Activated CD4-positive, CD25-positive, alpha-beta regulatory T cell (primary cell): Measurements from ENCODE around the gene LRRC18.

Experiments
- DNase-seq, 4 experiments: peaks; one replicate each; lab custom pipeline; 2025; lab: John Stamatoyannopoulos, UW

The LRRC18 gene

DNA sequence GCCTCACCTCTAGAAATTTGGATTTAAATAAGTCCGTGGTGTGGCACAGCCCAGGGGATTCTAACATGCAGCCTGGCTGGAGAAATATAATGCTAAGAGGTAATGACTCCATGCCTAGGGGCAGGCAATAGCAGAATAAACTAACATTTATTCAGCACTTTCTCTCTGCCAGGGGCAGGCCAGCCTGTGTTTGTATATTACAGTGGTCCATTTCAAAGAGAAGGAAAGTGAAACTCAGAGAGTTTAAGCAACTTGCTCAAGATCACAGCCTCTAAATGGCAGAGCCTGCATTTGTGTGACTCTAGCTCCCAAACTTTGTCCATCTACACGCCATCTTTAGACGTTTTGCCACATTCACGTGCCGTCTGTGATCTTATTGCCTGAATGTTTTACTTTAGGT, 6.7 kb upstream of the LRRC18 start:
- no peak for DNase-seq

DNA sequence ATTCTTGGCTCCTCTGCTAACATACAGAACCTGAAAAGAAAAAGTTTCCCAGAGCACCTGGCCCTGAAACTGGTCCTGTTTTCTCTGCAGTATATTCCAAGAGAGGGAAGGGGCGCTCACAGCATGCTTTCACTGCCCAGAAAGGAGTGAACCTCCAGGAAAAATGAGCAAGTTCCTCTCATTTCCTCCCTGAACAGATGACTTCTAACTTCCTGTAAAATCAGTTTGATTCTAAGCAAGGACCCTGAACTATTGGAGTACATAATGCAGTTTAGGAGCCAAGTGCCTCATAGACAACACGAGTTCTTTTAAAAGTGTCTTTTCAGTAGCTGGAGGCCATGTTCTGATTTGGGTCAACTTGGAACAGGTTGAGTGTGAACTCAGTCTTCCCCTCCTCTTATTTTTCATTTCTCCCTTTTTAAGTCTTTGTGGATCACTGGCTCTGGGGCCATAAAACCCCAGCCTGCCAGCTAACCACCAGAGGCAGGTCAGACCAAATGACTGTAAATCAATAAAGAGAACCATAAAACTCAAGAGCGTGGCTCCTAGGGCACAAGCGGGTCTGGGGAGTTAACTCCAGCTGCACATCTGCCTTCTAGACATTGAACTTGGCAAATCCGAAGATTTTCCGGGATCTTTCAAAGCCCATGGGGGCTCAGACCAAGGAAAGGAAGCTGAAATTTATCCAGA, 5.9 kb upstream of the LRRC18 start:
- DNase-seq = no peak

DNA sequence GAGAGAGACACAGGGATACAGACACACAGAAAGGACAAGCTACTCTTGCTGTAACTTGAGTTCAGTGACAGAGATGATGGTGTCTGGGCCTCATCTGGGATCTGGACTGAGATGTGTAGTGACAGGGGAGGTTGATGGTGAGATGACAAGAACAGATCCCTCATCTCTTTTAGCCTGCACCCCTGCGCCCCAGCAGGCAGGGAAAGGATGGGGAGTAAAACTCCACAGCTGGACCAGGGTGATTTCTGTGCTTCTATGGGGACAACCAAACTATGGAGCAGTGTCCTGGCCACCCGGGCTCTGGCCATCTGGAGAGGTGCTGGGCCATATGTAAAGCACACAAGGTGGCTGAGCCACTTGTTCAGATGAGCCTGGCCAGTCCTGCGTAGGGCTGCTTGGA, 4.5 kb upstream of the LRRC18 start:
- no peak for DNase-seq

DNA sequence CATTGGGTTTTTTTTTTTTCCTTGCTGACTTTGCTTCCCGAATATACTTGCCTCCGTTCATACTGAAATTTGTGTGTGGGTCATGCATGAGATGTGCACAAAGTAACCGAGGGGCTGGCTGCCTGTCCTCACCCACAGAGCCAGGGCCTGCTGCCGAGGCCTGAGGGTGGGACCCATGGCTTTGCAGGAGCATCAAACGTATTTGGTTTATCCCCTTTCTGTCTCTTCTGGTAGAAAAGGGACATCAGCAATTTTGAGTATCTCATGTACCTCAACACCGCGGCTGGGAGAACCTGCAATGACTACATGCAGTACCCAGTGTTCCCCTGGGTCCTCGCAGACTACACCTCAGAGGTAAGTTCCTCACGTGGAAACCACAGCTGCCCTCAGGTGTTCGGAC, 3.5 kb upstream of the LRRC18 start:
- DNase-seq = no peak

DNA sequence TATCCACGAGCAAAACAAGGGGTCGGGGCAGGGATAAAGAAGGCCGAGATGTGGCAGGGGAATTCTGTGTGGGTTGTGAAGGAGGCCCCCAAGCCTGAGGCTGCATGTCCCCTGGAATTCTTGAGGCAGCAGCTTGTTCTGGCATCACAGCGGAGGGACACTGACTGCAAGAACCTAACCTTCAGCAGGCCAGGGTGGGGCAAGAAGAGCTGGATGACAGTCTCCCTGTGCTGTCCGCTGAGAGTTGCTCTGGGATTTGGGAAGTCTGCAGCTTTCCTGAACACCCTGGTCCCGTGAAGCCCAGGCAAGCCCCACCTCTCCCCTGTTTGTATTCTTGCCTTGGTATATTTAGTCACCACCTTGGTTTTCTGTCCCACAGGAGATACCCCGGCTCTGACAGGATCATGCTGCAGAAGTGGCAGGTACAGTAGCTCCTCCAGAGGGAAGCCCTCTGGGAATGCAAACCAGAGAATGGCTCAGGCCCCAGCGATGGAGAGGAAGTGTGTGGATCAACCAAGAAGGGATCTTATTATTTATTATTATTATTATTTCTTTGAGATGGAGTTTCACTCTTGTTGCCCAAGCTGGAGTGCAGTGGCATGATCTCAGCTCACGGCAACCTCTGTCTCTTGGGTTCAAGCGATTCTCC, 1.9 kb upstream of the LRRC18 start:
- no peak for DNase-seq

DNA sequence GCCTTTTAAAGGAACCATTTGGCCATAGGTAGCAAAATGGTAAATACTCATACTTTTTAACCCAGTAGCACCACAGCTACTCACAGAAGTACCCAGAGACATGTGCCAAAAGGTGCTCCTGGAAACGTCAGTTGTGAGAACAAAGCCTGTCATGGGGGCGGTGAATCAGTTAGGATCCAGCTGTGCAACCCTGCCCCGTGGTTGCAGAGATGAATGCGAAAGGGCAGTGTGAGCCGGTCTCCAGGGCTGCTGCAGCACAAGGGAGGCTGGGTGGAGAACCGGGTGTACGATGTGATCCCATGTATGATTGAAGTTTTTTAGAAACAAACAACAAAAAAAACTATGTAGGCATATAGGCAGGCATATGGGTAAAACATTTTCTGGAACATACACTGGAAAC, 1.3 kb upstream of the LRRC18 start:
- DNase-seq = no peak

DNA sequence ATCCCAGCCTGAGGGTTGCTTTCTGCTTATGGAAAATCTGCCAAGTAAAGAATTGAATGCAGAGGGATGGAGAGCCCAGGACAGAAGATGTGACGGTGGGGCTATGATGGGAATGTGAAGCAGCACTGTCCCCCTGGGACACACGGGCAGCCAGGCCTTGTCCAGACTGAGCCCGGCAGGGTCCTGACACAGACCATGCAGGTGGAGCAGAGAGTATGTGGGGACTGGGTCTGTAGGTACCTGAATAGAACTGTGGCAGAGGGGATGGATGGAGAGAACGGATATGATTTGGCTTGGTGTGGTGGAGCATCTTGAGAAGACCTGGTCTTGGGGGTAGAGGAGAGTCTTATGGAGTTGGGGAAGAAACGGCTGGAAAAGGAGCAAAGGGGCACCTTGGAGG, 732 bp upstream of the LRRC18 start:
- no peak for DNase-seq

DNA sequence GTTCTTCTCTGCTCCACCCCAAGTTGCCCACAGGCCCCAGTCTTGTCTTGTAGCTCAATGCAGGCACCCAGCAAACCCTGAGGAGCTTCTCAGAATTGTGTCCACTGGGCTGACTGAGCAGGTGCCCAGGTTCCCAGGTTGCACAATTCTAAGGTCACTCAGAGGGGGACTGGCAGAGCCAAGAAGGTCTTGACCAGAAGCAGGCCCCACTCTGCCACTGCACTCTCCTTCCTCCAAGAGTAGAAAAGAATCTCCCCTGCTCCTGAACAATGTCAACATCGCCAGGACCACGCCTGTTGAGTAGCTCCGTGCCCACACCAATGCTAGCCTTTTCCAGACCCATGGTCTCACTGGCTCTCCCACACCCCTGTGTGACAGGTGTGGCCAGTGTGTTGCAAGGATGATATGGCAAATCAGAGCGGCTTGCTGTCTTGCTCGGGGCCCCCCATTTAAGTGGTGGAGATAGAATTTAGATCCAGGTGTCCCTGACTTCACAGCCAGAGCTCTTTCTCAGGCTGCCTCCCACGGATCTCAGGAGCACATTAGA, 577 bp downstream of the LRRC18 start:
- no peak for DNase-seq

DNA sequence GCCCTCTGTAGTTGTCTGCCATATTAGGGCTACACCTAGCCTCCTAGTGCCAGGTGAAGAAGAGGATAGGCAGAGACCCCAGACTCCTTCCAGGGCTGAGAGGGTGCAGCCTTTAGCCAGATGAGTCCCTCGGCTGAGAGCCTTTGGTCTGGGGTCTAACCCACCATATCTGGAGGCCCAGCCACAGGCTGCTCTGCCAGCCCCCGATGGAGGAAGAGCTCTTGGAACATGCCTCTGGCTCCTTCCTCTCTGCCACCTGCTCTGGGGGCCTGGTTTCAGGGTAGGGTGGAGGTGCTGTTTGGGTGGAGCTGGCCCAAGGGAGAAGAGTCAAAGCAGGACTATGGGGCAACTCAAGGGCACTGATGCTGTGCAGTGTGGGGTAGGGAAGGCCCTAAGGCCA, 1.4 kb downstream of the LRRC18 start:
- DNase-seq = no peak

DNA sequence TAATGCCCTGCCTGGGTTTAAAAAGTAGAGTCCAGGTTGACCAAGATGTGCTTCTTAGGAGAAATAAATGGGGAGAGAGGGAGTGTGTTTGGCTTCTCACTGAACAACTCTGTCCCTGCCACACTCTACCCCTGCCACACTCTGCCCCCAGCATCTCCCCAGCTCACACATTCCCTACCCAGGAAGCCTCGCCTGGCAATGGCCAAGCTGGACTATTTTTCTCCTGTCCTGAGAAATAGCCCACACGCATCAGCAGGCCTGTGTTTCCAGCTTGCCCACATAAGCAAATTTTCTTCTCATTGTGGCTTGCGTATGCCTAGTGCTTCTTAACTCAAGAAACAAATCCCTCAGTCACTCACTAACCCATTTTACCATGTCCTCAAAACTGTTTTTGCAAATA, 1.8 kb downstream of the LRRC18 start:
- DNase-seq = no peak

DNA sequence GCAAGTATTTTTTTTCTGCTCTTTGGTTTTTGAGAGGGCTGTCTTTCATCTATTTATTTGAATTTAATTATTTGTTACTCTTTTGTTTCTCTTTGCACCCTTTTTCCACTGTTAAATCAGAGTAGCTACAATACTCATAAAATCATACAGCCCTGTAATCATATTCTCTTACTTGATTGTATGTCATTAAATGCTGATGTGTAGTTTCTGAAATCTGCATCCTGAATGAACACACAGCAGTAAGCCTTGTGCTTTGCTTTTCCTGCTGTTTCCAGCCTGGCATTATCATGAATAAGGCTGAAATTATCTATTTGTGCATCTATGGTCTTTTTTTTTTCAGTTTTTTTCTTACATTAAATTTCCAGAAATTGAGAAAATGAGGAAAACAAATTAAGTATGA, 4.1 kb downstream of the LRRC18 start:
- no peak for DNase-seq

DNA sequence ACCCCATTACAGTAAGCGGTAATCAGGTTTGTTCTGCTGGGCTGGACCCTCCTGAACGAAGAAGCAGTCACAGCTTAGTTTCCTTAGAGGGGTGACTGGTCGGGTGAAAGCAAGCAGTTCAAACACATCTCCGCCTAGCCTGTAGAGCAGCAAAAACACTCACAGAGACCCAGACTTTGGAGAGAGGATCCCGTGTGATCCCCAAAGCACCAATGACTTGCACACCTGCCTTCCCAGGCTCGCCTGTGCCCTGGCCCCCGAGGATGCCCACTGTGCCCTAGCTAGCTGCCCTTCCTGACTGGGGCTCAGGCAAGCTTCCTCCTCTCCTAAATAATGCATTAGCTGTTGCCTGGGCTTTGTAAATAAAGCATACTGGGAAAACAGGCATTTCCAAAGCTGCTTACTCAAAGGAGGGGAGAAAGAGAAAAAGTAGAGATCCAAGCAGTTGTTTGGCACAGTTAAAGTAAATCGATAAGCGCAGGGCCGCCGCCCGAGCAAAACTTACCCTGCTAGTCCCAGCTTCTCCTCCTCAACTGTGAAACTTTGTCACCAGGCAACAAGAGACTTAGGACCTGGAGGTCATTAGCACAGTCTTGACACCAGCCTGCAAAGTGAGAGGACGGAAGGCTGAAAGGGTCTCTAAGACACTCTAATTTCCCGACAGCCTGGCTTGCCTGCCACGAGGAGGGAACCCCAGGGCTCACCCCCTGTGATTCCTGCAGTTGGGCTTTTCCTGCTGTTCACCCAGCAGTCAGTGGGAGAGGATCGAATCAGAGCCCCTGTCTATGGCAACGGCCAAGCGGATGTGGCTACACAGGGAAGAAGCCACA, 4.8 kb downstream of the LRRC18 start:
- no peak for DNase-seq

DNA sequence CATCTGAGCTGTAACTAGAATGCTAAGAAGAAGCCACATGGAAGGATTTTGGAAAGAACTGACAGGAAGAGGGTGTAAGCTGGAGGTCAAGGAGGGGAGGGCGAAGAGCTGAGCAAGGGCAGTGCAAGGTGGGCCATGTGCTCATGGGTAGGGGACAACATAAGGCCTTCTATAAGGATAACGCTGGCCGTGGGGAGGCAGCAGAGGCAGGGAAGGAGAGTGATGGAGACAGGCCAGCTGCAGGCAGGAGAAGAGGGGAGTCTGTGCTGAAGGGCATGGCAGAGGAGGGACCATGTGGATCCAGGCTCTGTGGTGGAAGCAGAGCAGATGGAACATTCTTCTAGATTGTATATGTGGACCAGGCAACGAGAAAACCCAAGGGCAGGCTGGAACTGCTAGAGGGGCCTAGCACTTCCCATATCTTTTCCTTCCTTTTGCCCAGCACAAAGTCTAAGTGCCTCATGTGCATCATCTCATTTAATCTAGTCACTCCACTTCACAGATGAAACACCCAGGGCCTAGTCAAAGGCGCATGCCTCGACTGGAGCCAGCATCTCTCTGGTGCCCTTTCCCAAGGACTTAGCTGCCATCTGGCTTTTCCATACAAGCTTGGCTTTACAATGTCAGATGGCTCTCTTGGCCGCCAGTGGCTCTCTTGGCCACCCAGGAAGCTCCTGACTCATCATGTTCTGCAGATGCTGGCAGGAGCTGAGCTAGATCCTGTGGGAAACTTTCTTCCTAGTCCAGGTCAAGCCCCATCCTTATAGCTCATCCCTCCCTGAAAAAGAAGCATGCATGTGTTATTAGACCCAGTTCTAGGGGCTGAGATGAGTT, 6.6 kb downstream of the LRRC18 start:
- DNase-seq = no peak

DNA sequence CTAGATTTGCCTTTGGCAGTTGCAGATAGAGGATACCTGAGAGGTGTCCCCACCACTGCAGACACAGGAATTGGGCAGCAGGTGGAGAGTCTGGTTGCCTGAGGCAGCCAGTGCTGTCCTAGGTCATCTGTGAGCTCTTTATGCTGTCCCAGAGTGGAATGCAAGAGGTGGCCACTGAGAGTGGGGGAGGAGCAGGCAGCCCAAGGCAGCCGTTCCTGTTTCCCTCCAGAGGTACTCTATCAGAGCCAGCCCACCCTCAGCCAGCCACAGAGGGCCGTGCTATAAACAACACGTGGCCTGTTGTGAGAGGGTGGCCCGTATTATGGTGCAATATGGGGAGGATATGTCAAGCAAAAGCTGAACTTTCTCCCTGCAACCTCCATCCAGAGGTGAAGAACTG, 8.5 kb downstream of the LRRC18 start:
- no peak for DNase-seq

DNA sequence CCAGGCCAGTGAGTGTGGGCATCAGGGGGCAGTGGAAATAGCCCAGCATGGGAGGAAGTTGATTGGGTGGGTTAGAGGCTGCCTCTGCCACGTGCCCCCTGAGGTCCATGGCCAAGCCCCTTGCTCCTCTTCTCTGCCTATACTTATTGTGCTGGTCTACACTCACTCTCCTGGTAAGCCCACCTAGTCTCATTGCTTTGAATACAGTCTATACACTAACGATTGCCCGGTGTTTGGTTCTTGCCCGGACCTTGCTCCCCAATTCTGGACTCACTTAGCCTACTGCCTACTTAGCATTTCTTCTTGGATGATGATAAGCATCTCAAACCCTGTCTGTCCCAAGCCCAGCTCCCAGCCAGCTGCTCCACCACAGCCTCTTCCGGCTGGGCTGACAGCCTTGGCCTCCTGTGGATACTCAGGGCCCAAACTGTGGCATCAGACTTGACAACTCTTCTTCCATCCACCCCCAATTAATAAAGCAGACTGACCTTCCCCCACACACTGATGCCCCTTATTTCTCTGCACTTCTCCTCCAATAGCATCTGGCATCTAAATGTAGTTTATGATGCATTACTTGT, 10.1 kb downstream of the LRRC18 start:
- no peak for DNase-seq

DNA sequence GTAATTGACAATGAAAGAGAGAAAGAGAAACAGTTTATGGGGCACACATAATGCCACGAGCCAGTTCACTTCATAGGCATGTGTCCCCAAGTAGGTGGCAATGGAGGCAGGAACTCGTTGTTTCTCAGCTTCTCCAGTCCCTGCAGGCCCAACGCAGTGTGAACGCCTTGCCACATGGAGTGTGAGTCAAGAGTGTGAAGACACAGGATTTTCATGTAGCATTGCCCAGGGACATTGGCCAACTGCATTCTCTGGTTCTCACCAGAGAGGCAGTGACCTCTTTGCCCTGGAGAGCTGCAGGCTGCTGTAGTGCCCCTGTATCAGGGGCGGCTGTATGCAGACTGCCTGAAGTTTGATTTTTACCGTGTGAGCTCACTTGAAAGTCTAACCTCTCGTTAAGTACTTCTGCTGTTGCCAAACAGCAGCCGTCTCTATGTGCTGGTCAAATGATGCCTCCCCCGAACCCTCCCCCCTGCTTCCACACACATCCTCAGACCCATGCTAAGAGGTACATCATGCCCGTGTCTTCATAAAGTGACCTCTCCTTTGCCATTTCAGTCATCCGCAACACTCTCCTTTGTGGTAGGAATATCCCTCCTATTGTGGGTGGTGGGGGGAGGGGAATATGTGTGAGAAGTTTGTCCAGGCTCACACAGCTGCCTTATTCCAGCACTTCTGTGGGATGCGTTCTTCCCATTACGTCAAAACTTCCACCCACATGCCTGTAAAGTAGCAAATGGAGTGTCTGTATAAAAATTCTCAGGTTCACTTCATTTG, 12.7 kb downstream of the LRRC18 start:
- DNase-seq = no peak

DNA sequence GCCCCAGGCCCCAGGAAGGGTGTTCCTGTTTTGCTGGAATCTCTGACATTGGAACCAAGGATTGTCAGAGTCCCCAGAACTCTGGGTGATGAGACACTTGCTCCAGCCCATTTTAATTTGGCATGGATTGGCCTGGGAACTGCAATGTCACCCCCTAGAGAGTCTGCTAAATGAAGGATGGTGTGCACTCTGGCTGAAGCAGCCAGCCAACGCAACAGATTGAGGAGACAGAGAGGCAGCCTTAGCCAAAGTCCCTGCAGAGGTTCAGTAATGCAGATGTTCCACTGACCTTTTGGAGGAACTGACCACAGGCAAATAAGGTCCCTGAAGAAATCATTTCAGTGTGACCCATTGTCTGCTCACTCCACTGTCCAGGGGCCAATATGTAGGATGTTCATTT, 13.4 kb downstream of the LRRC18 start:
- DNase-seq = no peak

DNA sequence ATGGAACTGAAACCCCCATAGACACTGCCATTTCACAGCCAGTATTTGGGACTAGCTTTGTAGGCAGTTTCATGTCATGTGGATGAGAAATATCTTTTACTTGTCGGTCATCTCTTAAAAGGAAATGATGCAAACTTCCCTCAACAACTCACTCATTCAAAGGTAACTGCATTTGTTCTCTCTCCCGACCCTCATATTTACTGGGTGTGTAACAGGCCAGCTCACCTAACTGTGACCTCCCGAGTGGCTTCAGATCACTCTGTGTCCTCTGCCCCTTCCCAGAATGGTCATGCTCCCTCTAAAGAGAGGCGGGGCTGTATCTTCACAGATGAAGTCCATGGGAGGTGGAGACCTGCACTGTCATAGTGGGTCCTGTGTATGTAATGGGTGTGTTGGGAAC, 14.7 kb downstream of the LRRC18 start:
- DNase-seq = no peak

DNA sequence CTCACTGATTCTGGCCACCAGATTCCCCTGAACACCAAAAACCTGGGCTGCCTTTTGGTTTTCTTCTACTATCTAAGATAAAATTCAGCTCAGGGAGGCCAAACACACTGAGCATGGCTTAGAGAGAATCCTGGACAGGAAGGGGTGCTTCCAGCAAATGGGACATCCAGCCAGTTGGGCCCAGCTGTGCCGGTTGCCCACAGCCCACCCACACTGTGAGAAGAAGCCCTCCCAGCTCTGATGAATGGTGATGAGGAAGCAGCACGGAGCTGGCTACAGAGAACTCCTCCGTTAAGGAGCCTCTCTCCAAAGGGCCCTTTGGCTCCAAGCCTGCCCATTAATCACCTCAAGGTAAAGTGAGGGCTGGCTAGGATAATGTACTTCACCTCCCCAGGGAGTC, 15.9 kb downstream of the LRRC18 start:
- DNase-seq = no peak

DNA sequence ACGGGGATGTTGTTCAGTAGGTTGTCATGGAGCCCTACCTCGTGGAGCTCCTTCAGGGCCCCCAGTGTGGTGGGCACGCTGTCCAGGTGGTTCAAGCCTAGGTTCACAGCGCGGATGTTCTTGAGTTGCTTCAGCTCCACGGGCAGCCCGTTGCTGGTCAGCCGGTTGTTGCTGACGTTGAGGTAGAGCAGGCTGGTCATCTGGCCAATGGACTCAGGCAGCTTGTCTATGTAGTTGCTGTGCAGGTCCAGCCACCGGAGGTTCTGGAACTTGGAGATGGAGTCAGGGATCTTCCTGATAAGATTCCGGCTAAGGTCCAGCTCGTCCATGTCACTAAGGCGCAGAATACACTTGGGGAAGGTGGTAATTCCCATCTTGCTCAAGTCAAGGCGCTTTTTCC, 26.0 kb downstream of the LRRC18 start:
- no peak for DNase-seq

DNA sequence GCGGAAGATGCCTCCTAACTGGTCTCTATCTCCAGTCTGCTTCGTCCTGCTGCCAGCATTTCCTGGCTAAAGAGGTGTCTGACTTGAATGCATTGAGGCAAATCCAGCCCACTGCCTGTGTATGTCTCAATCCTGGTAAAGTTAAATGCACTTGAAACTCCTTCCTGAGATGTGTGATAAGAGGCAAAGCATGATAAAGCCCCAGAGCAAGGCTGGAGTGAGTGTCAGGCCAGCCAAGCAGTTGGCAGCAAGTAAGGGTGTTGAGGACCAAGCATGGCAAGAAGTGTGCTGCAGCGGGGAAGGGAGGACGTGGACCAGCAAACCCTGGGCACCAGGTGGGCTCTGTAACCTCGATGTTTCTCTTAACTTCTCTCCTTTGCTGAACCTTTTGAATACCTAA, 29.1 kb downstream of the LRRC18 start:
- no peak for DNase-seq
